GM23338 (cell line): ENCODE measurements around the gene KXD1. TPM values are rescaled to one million over a fixed set of nuclear protein-coding genes. Genes with fewer than 3 reads are reported as not detected.

Experiments used
- CREB1 ChIP-seq: fragments of 250-450 bp; sonication (Bioruptor Pico); IDR thresholded peaks from 2 replicates; pipeline ENCODE4 v1.5.0; 2020; ENCODE audit warnings: low read depth, mild to moderate bottlenecking, moderate library complexity
- EZH2phosphoT487 ChIP-seq: fragments of 200-600 bp; sonication (generic); IDR thresholded peaks from one replicate; pipeline ENCODE4 v1.8.1; 2018; ENCODE audit warnings: antibody characterized with exemption; ENCODE audit not compliant: unreplicated experiment
- POLR2AphosphoS5 ChIP-seq: IDR thresholded peaks from 2 replicates; pipeline ENCODE4 v1.6.1; 2016; ENCODE audit warnings: antibody characterized with exemption, low read depth
- STAT1 ChIP-seq: IDR thresholded peaks from one replicate; pipeline ENCODE4 v1.6.1; 2016; ENCODE audit warnings: antibody characterized with exemption; ENCODE audit not compliant: unreplicated experiment
- polyA plus RNA-seq: library from polyadenylated mRNA; unstranded; fragments of >200 nt; fragmentation: Nextera tagmentation; extraction: Ambion mirVana; gene quantifications from 2 replicates; pipeline ENCODE4 v1.2.1, GENCODE V29; 2016
- total RNA-seq: library from RNA; depleted of rRNA; stranded (reverse); fragments of >200 nt; shearing (Covaris generic); gene quantifications from 2 replicates; pipeline ENCODE4 v1.2.3, GENCODE V29; 2014
- TF ChIP-seq, protein P1 (sequence below): fragments of 250-450 bp; sonication (Bioruptor Pico); IDR thresholded peaks from 2 replicates; pipeline ENCODE4 v1.5.0; 2020; ENCODE audit warnings: mild to moderate bottlenecking, moderate library complexity
- TF ChIP-seq, protein P2 (sequence below), 2 experiments: fragments of 200-600 bp in 1 of 2; sonication (generic) in 1 of 2; conservative IDR thresholded peaks; 2 replicates each; pipeline versions ENCODE4 v1.5.1 to v1.6.1; 2016 to 2017; ENCODE audit warnings: antibody characterized with exemption in 2 of 2, low read depth in 2 of 2, mild to moderate bottlenecking in 2 of 2, moderate library complexity in 1 of 2
- TF ChIP-seq, protein P3 (sequence below): IDR thresholded peaks from one replicate; pipeline ENCODE4 v1.6.1; 2018; ENCODE audit warnings: antibody characterized with exemption; ENCODE audit not compliant: unreplicated experiment

The KXD1 gene
- total and polyA plus RNA-seq, 2 experiments from 2014 or later, result 108 to 164 TPM

DNA sequence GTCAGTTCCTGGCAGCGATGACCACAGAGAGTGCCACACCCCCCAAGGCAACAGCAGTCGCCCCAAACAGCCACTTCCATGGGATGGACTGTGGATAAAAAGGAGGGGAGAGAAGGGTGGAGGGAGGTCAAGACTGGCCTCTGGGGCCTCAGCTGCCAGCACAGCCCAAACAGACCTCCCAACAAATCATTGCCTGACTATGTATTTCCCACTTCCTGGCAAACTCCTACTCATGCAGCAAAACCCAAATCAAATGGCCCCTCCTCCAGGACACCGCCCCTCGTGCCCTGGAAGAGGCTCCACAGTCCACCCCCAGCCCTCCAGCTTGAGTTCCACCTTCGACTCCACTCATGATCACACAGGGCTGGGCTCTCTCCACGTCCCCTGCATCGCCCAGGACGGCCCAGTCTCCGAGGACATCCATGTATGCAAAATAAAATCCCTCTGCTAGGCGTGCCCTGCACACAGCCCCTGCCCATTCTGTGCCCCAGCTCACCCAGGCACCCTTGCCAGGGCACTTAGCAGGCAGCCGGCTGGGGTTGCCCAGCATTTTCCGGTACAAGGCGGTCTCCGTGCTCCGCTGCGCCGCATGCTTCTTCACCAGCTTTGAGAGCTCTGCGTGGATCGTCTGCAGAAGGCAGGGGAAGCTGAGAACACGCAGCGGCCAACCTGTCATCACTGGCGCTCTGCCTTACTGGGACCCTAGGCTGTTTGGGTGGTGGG is 25.3 kb upstream of the KXD1 start (continued):
- TF ChIP-seq, protein P1, sequence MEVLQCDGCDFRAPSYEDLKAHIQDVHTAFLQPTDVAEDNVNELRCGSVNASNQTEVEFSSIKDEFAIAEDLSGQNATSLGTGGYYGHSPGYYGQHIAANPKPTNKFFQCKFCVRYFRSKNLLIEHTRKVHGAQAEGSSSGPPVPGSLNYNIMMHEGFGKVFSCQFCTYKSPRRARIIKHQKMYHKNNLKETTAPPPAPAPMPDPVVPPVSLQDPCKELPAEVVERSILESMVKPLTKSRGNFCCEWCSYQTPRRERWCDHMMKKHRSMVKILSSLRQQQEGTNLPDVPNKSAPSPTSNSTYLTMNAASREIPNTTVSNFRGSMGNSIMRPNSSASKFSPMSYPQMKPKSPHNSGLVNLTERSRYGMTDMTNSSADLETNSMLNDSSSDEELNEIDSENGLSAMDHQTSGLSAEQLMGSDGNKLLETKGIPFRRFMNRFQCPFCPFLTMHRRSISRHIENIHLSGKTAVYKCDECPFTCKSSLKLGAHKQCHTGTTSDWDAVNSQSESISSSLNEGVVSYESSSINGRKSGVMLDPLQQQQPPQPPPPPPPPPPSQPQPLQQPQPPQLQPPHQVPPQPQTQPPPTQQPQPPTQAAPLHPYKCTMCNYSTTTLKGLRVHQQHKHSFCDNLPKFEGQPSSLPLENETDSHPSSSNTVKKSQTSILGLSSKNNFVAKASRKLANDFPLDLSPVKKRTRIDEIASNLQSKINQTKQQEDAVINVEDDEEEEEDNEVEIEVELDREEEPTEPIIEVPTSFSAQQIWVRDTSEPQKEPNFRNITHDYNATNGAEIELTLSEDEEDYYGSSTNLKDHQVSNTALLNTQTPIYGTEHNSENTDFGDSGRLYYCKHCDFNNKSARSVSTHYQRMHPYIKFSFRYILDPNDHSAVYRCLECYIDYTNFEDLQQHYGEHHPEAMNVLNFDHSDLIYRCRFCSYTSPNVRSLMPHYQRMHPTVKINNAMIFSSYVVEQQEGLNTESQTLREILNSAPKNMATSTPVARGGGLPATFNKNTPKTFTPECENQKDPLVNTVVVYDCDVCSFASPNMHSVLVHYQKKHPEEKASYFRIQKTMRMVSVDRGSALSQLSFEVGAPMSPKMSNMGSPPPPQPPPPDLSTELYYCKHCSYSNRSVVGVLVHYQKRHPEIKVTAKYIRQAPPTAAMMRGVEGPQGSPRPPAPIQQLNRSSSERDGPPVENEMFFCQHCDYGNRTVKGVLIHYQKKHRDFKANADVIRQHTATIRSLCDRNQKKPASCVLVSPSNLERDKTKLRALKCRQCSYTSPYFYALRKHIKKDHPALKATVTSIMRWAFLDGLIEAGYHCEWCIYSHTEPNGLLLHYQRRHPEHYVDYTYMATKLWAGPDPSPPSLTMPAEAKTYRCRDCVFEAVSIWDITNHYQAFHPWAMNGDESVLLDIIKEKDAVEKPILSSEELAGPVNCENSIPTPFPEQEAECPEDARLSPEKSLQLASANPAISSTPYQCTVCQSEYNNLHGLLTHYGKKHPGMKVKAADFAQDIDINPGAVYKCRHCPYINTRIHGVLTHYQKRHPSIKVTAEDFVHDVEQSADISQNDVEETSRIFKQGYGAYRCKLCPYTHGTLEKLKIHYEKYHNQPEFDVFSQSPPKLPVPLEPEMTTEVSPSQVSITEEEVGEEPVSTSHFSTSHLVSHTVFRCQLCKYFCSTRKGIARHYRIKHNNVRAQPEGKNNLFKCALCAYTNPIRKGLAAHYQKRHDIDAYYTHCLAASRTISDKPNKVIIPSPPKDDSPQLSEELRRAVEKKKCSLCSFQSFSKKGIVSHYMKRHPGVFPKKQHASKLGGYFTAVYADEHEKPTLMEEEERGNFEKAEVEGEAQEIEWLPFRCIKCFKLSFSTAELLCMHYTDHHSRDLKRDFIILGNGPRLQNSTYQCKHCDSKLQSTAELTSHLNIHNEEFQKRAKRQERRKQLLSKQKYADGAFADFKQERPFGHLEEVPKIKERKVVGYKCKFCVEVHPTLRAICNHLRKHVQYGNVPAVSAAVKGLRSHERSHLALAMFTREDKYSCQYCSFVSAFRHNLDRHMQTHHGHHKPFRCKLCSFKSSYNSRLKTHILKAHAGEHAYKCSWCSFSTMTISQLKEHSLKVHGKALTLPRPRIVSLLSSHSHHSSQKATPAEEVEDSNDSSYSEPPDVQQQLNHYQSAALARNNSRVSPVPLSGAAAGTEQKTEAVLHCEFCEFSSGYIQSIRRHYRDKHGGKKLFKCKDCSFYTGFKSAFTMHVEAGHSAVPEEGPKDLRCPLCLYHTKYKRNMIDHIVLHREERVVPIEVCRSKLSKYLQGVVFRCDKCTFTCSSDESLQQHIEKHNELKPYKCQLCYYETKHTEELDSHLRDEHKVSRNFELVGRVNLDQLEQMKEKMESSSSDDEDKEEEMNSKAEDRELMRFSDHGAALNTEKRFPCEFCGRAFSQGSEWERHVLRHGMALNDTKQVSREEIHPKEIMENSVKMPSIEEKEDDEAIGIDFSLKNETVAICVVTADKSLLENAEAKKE, result no peak
- no peak for TF ChIP-seq POLR2AphosphoS5
- TF ChIP-seq, protein P2, sequence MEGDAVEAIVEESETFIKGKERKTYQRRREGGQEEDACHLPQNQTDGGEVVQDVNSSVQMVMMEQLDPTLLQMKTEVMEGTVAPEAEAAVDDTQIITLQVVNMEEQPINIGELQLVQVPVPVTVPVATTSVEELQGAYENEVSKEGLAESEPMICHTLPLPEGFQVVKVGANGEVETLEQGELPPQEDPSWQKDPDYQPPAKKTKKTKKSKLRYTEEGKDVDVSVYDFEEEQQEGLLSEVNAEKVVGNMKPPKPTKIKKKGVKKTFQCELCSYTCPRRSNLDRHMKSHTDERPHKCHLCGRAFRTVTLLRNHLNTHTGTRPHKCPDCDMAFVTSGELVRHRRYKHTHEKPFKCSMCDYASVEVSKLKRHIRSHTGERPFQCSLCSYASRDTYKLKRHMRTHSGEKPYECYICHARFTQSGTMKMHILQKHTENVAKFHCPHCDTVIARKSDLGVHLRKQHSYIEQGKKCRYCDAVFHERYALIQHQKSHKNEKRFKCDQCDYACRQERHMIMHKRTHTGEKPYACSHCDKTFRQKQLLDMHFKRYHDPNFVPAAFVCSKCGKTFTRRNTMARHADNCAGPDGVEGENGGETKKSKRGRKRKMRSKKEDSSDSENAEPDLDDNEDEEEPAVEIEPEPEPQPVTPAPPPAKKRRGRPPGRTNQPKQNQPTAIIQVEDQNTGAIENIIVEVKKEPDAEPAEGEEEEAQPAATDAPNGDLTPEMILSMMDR (conservative IDR thresholded peaks at IDR 0.05; ENCODE audit: low read depth in 2 of 2), result no peak
- TF ChIP-seq CREB1 (CRISPR knock-in tag), result no peak
- no peak for TF ChIP-seq STAT1
- TF ChIP-seq EZH2phosphoT487, result no peak
- TF ChIP-seq, protein P3, sequence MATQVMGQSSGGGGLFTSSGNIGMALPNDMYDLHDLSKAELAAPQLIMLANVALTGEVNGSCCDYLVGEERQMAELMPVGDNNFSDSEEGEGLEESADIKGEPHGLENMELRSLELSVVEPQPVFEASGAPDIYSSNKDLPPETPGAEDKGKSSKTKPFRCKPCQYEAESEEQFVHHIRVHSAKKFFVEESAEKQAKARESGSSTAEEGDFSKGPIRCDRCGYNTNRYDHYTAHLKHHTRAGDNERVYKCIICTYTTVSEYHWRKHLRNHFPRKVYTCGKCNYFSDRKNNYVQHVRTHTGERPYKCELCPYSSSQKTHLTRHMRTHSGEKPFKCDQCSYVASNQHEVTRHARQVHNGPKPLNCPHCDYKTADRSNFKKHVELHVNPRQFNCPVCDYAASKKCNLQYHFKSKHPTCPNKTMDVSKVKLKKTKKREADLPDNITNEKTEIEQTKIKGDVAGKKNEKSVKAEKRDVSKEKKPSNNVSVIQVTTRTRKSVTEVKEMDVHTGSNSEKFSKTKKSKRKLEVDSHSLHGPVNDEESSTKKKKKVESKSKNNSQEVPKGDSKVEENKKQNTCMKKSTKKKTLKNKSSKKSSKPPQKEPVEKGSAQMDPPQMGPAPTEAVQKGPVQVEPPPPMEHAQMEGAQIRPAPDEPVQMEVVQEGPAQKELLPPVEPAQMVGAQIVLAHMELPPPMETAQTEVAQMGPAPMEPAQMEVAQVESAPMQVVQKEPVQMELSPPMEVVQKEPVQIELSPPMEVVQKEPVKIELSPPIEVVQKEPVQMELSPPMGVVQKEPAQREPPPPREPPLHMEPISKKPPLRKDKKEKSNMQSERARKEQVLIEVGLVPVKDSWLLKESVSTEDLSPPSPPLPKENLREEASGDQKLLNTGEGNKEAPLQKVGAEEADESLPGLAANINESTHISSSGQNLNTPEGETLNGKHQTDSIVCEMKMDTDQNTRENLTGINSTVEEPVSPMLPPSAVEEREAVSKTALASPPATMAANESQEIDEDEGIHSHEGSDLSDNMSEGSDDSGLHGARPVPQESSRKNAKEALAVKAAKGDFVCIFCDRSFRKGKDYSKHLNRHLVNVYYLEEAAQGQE, result no peak
